ENCODE results near the gene PRDM11. TPM values are rescaled to one million over a fixed set of nuclear protein-coding genes. Genes with fewer than 3 reads are reported as not detected.

The PRDM11 gene
- total and polyA plus RNA-seq, 4 donors, result 3.7 to 35.1 (median 14.1) TPM

DNA sequence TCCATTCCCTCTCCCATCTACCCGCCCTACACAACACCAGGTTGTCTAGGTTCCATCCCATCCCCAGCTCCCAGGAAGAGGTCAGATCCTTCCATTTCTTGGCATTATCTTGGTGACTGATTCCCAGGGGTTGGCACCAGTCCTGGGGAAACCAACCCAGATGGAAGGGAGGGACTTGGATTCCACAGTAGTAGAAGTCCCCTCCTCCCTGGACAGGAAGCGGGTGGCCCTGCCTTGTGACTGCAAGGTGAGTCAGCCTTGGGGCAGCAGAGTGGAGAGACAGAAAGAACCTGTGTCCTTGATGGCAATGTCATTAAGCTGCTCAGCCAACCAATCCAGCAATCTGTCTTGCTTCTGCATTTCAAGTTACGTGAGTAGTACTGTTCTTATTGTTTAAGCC is 113.2 kb downstream of the PRDM11 start:
- H3K36me3 ChIP-seq (ENCODE audit: control insufficient read depth in 4 of 4, insufficient read depth in 4 of 4, low read length in 4 of 4), result no peaks in the 10 kb centered on the region
- peaks cover 0 to 4% (median 0%) of the 10 kb centered on the region in 4 donors for H3K9me3 ChIP-seq (ENCODE audit: control insufficient read depth in 4 of 4, insufficient read depth in 3 of 4, low read length in 3 of 4)
- no peak for ATAC-seq (ENCODE audit: insufficient read depth, low FRiP score)
- DNase-seq, result peak in 2 of 3 donors; percentile 32 to 51
- no peak overlapping the region for H3K9ac ChIP-seq (ENCODE audit: insufficient read depth in 1 of 2, low read length in 2 of 2)
- no peak overlapping the region for H3K4me3 ChIP-seq
- no peaks in the 10 kb centered on the region for H3K27me3 ChIP-seq (ENCODE audit: control insufficient read depth in 3 of 3, insufficient read depth in 3 of 3, low read length in 2 of 3)
- no peak overlapping the region for H3K27ac ChIP-seq (ENCODE audit: low read depth in 1 of 2, low read length in 1 of 2)
- WGBS, 2 donors, result 85 to 95% methylated on average over 3 of the region's 3 CpGs
- TF ChIP-seq, protein P1, sequence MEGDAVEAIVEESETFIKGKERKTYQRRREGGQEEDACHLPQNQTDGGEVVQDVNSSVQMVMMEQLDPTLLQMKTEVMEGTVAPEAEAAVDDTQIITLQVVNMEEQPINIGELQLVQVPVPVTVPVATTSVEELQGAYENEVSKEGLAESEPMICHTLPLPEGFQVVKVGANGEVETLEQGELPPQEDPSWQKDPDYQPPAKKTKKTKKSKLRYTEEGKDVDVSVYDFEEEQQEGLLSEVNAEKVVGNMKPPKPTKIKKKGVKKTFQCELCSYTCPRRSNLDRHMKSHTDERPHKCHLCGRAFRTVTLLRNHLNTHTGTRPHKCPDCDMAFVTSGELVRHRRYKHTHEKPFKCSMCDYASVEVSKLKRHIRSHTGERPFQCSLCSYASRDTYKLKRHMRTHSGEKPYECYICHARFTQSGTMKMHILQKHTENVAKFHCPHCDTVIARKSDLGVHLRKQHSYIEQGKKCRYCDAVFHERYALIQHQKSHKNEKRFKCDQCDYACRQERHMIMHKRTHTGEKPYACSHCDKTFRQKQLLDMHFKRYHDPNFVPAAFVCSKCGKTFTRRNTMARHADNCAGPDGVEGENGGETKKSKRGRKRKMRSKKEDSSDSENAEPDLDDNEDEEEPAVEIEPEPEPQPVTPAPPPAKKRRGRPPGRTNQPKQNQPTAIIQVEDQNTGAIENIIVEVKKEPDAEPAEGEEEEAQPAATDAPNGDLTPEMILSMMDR (IDR thresholded peaks at IDR 0.05; ENCODE audit: control extremely low read depth, extremely low read depth), result no peak
- H3K4me1 ChIP-seq (ENCODE audit: control insufficient read depth in 5 of 5, insufficient read depth in 5 of 5, low read length in 5 of 5), result peaks cover 0 to 33% (median 5%) of the 10 kb centered on the region in 5 donors

DNA sequence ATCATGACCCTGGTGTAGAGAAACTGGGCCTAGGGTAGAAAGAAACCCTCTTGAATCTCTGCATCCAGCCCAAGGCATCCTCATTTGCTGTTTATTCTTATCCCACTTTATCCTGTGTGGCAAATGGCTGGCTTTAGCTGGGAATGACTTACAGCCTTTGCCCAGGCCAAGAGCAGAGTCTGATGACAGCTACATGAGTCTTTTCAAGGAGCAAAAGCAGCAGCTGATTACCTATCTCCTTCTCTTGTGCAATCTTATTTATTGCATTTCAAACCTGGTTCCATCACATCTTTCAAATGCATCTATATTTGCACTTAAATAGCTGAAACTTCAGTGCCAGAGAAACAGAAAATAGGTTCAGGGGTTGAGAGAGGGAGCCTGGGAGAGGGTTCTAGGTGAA is 113.6 kb downstream of the PRDM11 start:
- Histone ChIP-seq H3K27ac (ENCODE audit: low read depth in 1 of 2, low read length in 1 of 2) (no peak overlapping the region), H3K4me3 (no peak overlapping the region), H3K9me3 (ENCODE audit: control insufficient read depth in 4 of 4, insufficient read depth in 3 of 4, low read length in 3 of 4) (peaks cover 0 to 4% (median 0%) of the 10 kb centered on the region in 4 donors), H3K36me3 (ENCODE audit: control insufficient read depth in 4 of 4, insufficient read depth in 4 of 4, low read length in 4 of 4) (no peaks in the 10 kb centered on the region), H3K4me1 (ENCODE audit: control insufficient read depth in 5 of 5, insufficient read depth in 5 of 5, low read length in 5 of 5) (peaks cover 0 to 33% (median 5%) of the 10 kb centered on the region in 5 donors), H3K27me3 (ENCODE audit: control insufficient read depth in 3 of 3, insufficient read depth in 3 of 3, low read length in 2 of 3) (no peaks in the 10 kb centered on the region), H3K9ac (ENCODE audit: insufficient read depth in 1 of 2, low read length in 2 of 2) (no peak overlapping the region)
- TF ChIP-seq, protein P1 (IDR thresholded peaks at IDR 0.05; ENCODE audit: control extremely low read depth, extremely low read depth), result no peak
- DNase-seq (no peak), ATAC-seq (ENCODE audit: insufficient read depth, low FRiP score) (no peak)

DNA sequence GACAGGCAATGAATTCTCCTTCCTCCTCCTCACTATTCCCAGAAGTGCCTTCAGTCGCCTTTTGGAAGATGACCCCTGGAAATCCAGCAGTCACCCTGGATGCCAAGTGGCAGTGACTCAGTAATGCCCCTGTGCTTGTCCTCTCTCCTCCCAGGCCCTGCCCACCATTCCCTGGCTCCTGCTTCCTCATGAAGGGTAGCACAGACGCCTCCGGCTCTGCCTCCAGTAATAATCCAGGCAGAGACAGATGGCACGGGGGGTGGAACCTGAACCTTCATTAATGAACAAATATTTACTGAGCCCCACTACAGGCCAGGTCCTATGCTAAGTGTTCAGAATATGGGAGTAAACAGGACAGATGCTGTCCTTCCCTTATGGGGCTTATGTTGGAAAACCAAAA is 116.5 kb downstream of the PRDM11 start:
- Histone ChIP-seq H3K27me3 (ENCODE audit: control insufficient read depth in 3 of 3, insufficient read depth in 3 of 3, low read length in 2 of 3) (peaks cover 0 to 4% (median 0%) of the 10 kb centered on the region in 3 donors), H3K4me3 (no peak overlapping the region), H3K27ac (ENCODE audit: low read depth in 1 of 2, low read length in 1 of 2) (no peak overlapping the region), H3K4me1 (ENCODE audit: control insufficient read depth in 5 of 5, insufficient read depth in 5 of 5, low read length in 5 of 5) (peaks cover 0 to 28% (median 2%) of the 10 kb centered on the region in 5 donors), H3K9me3 (ENCODE audit: control insufficient read depth in 4 of 4, insufficient read depth in 3 of 4, low read length in 3 of 4) (peaks cover 0 to 8% (median 0%) of the 10 kb centered on the region in 4 donors), H3K9ac (ENCODE audit: insufficient read depth in 1 of 2, low read length in 2 of 2) (no peak overlapping the region), H3K36me3 (ENCODE audit: control insufficient read depth in 4 of 4, insufficient read depth in 4 of 4, low read length in 4 of 4) (no peaks in the 10 kb centered on the region)
- ATAC-seq (ENCODE audit: insufficient read depth, low FRiP score), result no peak
- TF ChIP-seq, protein P1 (IDR thresholded peaks at IDR 0.05; ENCODE audit: control extremely low read depth, extremely low read depth), result no peak
- WGBS, 2 donors, result 70 to 83% methylated on average over 4 of the region's 4 CpGs
- DNase-seq, result no peak

DNA sequence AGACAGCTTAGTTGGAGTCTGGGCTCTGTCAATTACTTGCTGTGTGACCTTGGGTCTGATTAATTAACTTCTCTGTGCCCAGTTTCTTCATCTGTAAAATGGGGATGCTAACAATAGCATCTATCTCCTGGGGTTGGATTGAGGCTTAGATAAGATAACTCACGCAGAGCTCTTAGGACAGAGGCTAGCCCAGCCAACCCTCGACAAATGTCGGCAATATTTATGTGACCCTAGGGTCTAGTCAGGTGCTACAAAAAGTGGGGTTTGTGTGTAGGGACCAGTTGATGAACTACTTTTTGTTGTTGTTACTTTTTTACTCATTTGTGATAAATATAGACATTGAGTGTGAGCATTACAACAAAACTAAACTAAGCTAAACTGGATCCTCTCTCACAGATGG is 117.3 kb downstream of the PRDM11 start:
- Histone ChIP-seq H3K9me3 (ENCODE audit: control insufficient read depth in 4 of 4, insufficient read depth in 3 of 4, low read length in 3 of 4) (peaks cover 0 to 8% (median 0%) of the 10 kb centered on the region in 4 donors), H3K27ac (ENCODE audit: low read depth in 1 of 2, low read length in 1 of 2) (no peak overlapping the region), H3K4me3 (no peak overlapping the region), H3K27me3 (ENCODE audit: control insufficient read depth in 3 of 3, insufficient read depth in 3 of 3, low read length in 2 of 3) (peaks cover 0 to 4% (median 0%) of the 10 kb centered on the region in 3 donors), H3K36me3 (ENCODE audit: control insufficient read depth in 4 of 4, insufficient read depth in 4 of 4, low read length in 4 of 4) (no peaks in the 10 kb centered on the region), H3K4me1 (ENCODE audit: control insufficient read depth in 5 of 5, insufficient read depth in 5 of 5, low read length in 5 of 5) (peaks cover 0 to 19% (median 0%) of the 10 kb centered on the region in 5 donors), H3K9ac (ENCODE audit: insufficient read depth in 1 of 2, low read length in 2 of 2) (no peak overlapping the region)
- TF ChIP-seq, protein P1 (IDR thresholded peaks at IDR 0.05; ENCODE audit: control extremely low read depth, extremely low read depth), result no peak
- DNase-seq (no peak), ATAC-seq (ENCODE audit: insufficient read depth, low FRiP score) (no peak)
- WGBS, 2 donors, result 92 to 99% methylated on average over 3 of the region's 3 CpGs
